C4-2B (cell line): ENCODE measurements around the gene PTK6.

Experiments used
- CTCF ChIP-seq: fragments of 450-650 bp; conservative IDR thresholded peaks from 2 replicates; pipeline ENCODE4 v1.5.1; 2017; ENCODE audit warnings: mild to moderate bottlenecking
- ZFX ChIP-seq: fragments of 450-650 bp; IDR thresholded peaks from 2 replicates; pipeline ENCODE4 v1.6.1; 2017

- TF ChIP-seq CTCF (no peak), ZFX (no peak)
These were observed 23.2 kb upstream of the PTK6 start for GRCh38 chr20:63560333-63560805.
